T-helper 1 cell treated with Interleukin-12 subunit alpha and Interleukin-12 subunit beta and Interleukin-4 antibody, amounts not matched to agents 30 ng/mL and 1 ng/mL, for 36 hours (primary cell): ENCODE measurements around the gene KDM4C. TPM values are rescaled to one million over a fixed set of nuclear protein-coding genes. Genes with fewer than 3 reads are reported as not detected.
"Not testable (repeated sequence)": the region's sequence is repeated elsewhere in the genome, so short reads cannot be mapped to it uniquely, and the experiment has no call there.

ENCODE experiments used
- intact Hi-C: fragments of 100-400 bp; cut with micrococcal nuclease; formaldehyde crosslinking; loops from one replicate; pipeline ENCODE4 v1.15.1; 2024
- total RNA-seq: library from RNA; stranded (reverse); gene quantifications from 2 replicates; pipeline ENCODE4 v1.2.3, GENCODE V29; 2022

Gene KDM4C
- total RNA-seq, 1 donor from 2014 or later, result 60.0 TPM

GRCh38 chr9:6926436-6926835 lies 168.7 kb downstream of the KDM4C start:
- intact Hi-C loops, result no loop called here

GRCh38 chr9:6927838-6928237 lies 170.1 kb downstream of the KDM4C start:
- intact Hi-C loops, result no loop called here

- intact Hi-C loops, result no loop called here
These were observed 171.1 kb downstream of the KDM4C start for GRCh38 chr9:6928863-6929262.

- intact Hi-C loops, result no loop called here
These were observed 171.9 kb downstream of the KDM4C start for GRCh38 chr9:6929441-6930215.

GRCh38 chr9:6930827-6931226 lies 173.1 kb downstream of the KDM4C start:
- intact Hi-C loops, result no loop called here

GRCh38 chr9:6931913-6932312 lies 174.1 kb downstream of the KDM4C start:
- intact Hi-C loops, result no loop called here

GRCh38 chr9:6936103-6936502 lies 178.3 kb downstream of the KDM4C start:
- intact Hi-C loops, result no loop called here

GRCh38 chr9:6937209-6937608 lies 179.4 kb downstream of the KDM4C start:
- intact Hi-C loops, result no loop called here

- intact Hi-C loops, result no loop called here
These were observed 180.7 kb downstream of the KDM4C start for GRCh38 chr9:6938447-6938846.

- intact Hi-C loops, result no loop called here
These were observed 181.1 kb downstream of the KDM4C start for GRCh38 chr9:6938873-6939272.

- intact Hi-C loops, result no loop called here
These were observed 183.7 kb downstream of the KDM4C start for GRCh38 chr9:6941501-6941900.

- intact Hi-C loops, result no loop called here
These were observed 184.6 kb downstream of the KDM4C start for GRCh38 chr9:6942406-6942805.

GRCh38 chr9:6943293-6943692 lies 185.5 kb downstream of the KDM4C start:
- intact Hi-C loops, result no loop called here

GRCh38 chr9:6944093-6944551 lies 186.3 kb downstream of the KDM4C start:
- intact Hi-C loops, result no loop called here

- intact Hi-C loops, result no loop called here
These were observed 187.1 kb downstream of the KDM4C start for GRCh38 chr9:6944896-6945295.

GRCh38 chr9:6945816-6946215 lies 188.0 kb downstream of the KDM4C start:
- intact Hi-C loops, result no loop called here

GRCh38 chr9:6946583-6947166 lies 188.9 kb downstream of the KDM4C start:
- intact Hi-C loops, result no loop called here

- intact Hi-C loops, result not testable (repeated sequence)
These were observed 191.1 kb downstream of the KDM4C start for GRCh38 chr9:6948921-6949320.

- intact Hi-C loops, result no loop called here
These were observed 197.6 kb downstream of the KDM4C start for GRCh38 chr9:6955251-6955921.

GRCh38 chr9:6956879-6957278 lies 199.1 kb downstream of the KDM4C start:
- intact Hi-C loops, result no loop called here

- intact Hi-C loops, result no loop called here
These were observed 201.7 kb downstream of the KDM4C start for GRCh38 chr9:6959270-6960000.

GRCh38 chr9:6960777-6961176 lies 203.0 kb downstream of the KDM4C start:
- intact Hi-C loops, result no loop called here
